ELR (cell line): ENCODE data around the gene XYLT2.

Experiments
- DNase-seq: peaks from one replicate; pipeline ENCODE4 v3.0.0-alpha.2; 2015; ENCODE audit warnings: low read depth

The XYLT2 gene

GRCh38 chr17:50348522-50349242 lies 2.8 kb downstream of the XYLT2 start:
- DNase-seq: peak; percentile 84

GRCh38 chr17:50349243-50349600 lies 3.3 kb downstream of the XYLT2 start:
- no peak for DNase-seq

DNA sequence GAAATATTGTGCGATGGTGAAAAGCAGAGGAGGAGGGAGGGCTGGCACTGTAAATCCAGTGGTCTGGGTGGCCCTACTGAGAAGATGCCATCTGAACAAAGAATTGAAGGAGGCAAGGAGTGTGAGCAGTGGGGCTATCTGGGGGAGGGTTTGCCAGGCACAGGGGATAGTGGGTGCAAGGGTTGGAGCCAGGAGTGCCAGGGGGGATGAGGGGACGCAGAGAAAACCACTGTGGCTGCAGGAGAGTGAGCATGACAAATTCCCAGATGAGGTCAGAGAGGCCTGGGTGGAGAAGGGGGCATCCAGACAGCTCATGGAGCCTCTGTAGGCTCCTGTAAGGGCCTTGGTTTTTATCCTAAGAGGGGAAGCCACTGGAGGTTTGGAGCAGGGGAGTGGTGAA lies 4.8 kb downstream of the XYLT2 start:
- DNase-seq: no peak

GRCh38 chr17:50352072-50352692 lies 6.3 kb downstream of the XYLT2 start:
- no peak for DNase-seq

- no peak for DNase-seq
Observed at GRCh38 chr17:50352693-50353599, 7.0 kb downstream of the XYLT2 start.

GRCh38 chr17:50353600-50354195 lies 7.8 kb downstream of the XYLT2 start:
- no peak for DNase-seq

DNA sequence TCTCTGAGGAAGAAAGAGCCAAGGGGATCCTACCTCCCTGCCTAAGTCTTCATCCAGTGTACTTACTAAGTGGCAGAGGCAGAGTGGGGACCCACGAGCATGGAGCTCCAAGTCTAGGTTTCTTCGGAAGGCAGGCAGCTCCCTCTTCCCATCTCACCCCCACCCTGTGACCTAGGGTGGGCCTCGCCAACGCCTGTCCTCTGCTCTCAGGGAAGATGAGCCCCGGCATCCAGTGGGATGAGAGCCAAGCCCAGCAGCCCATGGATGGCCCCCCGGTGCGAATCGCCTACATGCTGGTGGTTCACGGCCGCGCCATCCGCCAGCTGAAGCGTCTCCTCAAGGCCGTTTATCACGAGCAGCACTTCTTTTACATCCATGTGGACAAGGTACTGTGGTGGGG lies 8.3 kb downstream of the XYLT2 start:
- no peak for DNase-seq

DNA sequence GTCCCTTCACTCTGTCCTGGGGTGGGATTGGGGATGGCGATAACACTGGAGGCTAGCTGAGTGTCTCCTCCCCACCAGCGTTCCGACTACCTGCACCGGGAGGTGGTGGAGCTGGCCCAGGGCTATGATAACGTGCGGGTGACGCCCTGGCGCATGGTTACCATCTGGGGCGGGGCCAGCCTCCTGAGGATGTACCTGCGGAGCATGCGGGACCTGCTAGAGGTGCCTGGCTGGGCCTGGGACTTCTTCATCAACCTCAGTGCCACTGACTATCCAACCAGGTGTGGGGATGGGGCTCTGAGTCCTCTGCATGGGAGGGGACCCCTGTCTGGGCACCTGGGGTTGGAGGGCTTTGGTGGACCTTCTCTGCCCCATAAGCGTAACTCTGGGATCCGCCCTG lies 8.8 kb downstream of the XYLT2 start:
- no peak for DNase-seq

DNA sequence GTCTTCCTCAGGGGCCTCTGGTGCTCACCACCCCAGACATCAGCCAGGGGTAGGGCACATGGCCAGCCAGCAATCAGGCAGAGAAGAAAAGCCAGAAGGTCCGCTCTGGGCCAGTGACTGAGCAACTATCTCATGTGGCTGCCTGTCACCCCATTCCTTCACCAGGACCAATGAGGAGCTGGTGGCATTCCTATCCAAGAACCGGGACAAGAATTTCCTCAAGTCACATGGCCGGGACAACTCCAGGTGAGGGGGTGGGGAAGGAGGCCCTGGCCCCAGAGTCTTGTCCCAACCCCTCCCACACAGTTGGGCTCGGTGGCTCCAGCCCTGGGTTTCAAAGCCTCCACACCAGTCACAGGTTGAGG lies 9.4 kb downstream of the XYLT2 start:
- DNase-seq: no peak

GRCh38 chr17:50355701-50356341 lies 9.9 kb downstream of the XYLT2 start:
- DNase-seq: no peak

- no peak for DNase-seq
Observed at GRCh38 chr17:50356418-50356817, 10.5 kb downstream of the XYLT2 start.

- no peak for DNase-seq
Observed at GRCh38 chr17:50356892-50357510, 11.1 kb downstream of the XYLT2 start.

GRCh38 chr17:50358177-50358576 lies 12.3 kb downstream of the XYLT2 start:
- DNase-seq: no peak

DNA sequence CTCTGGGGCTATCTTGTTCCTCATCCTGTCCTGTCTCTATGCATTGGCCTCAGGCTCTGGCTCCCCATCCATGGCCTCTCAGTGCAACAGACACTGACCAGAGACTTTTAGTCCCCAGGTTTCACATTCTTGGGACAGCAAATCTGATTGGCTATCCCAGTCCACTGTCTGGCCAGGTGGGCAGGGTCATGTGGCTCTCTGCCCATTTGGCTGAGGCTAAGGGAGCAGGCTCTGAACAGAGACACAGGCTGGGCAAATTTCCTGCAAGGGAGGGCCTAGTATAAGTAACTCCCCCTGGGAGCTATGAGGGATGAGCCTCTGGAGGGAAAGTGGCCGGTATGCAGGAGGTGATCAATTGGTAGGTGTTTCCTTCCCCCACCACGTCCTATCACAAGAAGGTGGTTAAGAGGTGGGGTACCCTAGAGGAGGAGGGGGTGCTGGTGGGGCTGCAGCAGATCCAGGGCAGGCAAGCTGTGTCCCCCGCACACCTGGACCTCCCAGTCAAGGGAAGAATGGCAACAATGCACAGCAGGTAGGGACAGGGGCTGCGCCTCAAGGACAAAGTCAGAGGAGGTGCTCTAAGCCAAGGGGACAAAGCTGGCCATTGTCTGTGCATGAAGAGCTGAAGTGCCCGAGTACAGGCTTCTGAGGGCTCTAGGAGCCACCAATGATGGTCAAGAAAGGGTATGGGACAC lies 13.2 kb downstream of the XYLT2 start:
- DNase-seq: no peak

GRCh38 chr17:50359998-50360461 lies 14.1 kb downstream of the XYLT2 start:
- no peak for DNase-seq

DNA sequence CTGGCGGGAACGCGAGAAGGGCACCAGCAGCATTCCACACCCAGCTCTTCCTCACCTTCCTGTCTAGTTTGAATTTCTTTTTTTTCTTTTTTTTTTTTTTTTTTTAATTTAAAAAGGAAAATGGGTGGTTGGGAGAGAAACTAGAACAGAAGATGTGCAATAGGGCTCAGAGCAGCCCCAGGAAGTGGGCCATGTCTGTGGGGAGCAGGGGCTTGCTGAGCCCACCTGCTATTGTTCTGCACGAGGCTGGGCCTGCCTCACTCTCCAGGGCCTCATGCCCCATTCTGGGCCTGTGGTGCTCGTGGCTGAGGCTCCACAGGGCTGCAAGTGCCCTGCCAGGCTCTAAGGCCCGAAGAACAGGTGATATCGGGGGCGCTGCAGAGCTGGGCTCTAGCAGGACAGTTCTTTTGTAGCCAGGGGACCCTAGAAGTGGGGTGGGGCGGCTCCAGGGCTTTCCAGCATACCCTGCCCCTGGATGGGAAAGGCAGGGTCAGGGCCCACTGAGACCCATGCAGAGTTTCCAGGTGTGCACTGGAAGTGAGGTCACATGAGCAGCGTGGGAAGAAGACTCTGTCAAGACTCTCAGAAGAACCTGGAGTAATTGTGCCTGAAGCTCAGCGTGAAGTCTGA lies 14.7 kb downstream of the XYLT2 start:
- no peak for DNase-seq

DNA sequence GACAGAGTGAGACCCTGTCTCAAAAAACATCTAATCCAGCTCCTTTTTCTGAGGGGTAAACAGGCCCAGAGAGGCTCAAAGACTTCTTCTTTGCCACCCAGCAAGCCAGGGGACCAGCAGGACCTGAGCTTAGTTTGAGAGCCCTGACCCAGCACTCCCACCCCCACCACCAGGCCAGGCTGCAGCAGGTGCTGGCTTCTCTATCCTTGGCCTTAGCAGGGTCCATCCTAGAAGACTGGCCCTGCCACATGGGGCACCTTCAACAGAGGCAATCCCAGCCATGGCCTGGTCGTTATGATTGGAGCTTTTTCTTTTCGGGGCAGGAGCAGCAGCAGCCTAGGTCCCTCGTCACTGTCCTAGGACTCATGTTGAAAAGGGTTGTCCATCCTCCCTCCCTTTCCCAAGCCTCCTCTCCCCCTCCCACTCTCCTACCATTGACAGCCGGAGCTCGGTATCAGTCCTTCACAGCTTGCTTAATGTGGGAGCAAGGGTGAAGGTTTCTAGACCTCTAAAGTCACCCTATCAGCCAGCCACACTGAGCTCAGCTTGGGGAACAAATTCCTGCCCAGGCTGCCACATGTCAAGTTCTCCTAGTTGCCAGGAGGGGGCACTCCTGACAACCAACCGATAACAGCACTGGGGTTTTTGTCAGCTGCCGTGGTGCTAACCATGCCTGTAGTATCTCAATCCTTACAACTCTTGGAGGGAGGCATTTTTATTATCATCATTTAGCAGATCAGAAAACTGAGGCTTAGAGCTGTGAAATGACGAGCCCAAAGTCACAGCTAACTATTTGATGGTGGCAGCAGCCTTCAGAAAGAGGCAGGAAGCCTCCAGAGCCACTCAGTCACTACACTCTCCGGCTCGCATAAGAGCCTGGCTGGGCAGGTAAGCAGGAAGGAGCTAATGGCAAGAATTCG lies 15.9 kb downstream of the XYLT2 start:
- peak; percentile 74 for DNase-seq

DNA sequence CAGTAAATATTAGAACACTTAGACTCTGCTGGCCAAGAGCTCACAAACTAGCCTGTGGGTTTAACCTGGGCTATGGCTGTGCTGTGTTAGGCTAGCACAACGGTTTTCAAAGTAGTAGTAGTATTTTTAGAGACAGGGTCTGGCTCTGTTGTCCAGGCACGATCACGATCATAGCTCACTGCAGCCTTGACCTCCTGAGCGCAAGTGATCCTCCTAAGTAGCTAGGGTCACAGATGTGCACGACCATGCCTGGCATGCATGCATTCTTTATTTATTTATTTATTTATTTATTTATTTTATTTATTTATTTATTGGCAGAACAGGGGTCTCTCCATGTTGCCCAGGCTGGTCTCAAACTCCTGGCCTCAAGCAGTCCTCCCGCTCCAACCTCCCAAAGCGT lies 16.7 kb downstream of the XYLT2 start:
- no peak for DNase-seq
